GM23338 (cell line): ENCODE measurements around the gene PFDN4. TPM values are rescaled to one million over a fixed set of nuclear protein-coding genes. Genes with fewer than 3 reads are reported as not detected.

Experiments used
- ATAC-seq: fragments of 200-7000 bp; cut with Tn5 transposase; 3 replicates; pipeline ENCODE4 v1.9.1; 2020
- DNase-seq: peaks from one replicate; pipeline ENCODE4 v3.0.0-alpha.2; 2015; ENCODE audit warnings: low spot score
- H2AFZ ChIP-seq: fragments of 200-600 bp; sonication (generic); 2 replicates; pipeline ENCODE4 v1.8.0; 2016; ENCODE audit warnings: antibody characterized with exemption, mild to moderate bottlenecking, moderate library complexity
- H3F3A ChIP-seq: fragments of 200-600 bp; sonication (generic); replicated peaks from 2 replicates; pipeline ENCODE4 v1.8.0; 2017; ENCODE audit warnings: antibody characterized with exemption, mixed run types, low read depth
- H3K27ac ChIP-seq: fragments of 200-600 bp; sonication (generic); 2 replicates; pipeline ENCODE4 v1.6.1; 2016; ENCODE audit warnings: low read depth
- H3K27me3 ChIP-seq: fragments of 200-600 bp; sonication (generic); 2 replicates; pipeline ENCODE4 v1.8.0; 2016; ENCODE audit warnings: mild to moderate bottlenecking, mixed run types, moderate library complexity; ENCODE audit not compliant: insufficient read depth
- H3K36me3 ChIP-seq: fragments of 200-600 bp; sonication (generic); 2 replicates; pipeline ENCODE4 v1.8.0; 2016; ENCODE audit warnings: mild to moderate bottlenecking; ENCODE audit not compliant: insufficient read depth
- H3K4me1 ChIP-seq: fragments of 200-600 bp; sonication (generic); 2 replicates; pipeline ENCODE4 v1.8.0; 2016; ENCODE audit warnings: mild to moderate bottlenecking, moderate library complexity; ENCODE audit not compliant: insufficient read depth
- H3K4me2 ChIP-seq: fragments of 200-600 bp; sonication (generic); 2 replicates; pipeline ENCODE4 v1.7.1; 2017; ENCODE audit warnings: mixed run types
- H3K4me3 ChIP-seq: fragments of 200-600 bp; sonication (generic); 2 replicates; pipeline ENCODE4 v1.6.1; 2016; ENCODE audit warnings: mixed run types
- H3K79me2 ChIP-seq: fragments of 200-600 bp; sonication (generic); replicated peaks from 2 replicates; pipeline ENCODE4 v1.8.0; 2017; ENCODE audit warnings: mild to moderate bottlenecking; ENCODE audit not compliant: insufficient read depth
- H3K9me2 ChIP-seq: fragments of 200-600 bp; sonication (generic); 2 replicates; pipeline ENCODE4 v1.8.0; 2017; ENCODE audit not compliant: insufficient read depth
- H4K20me1 ChIP-seq: fragments of 200-600 bp; sonication (generic); replicated peaks from 2 replicates; pipeline ENCODE4 v1.8.0; 2017; ENCODE audit warnings: mild to moderate bottlenecking; ENCODE audit not compliant: insufficient read depth
- H3K27ac Mint-ChIP-seq: 2 replicates; pipeline ENCODE4 v1.8.0; 2020; ENCODE audit warnings: inconsistent platforms, mild to moderate bottlenecking, moderate library complexity, mixed read lengths
- H3K27me3 Mint-ChIP-seq: 3 replicates; pipeline ENCODE4 v1.8.0; 2022; ENCODE audit warnings: low read depth, mild to moderate bottlenecking, moderate library complexity, mixed read lengths, inconsistent platforms; ENCODE audit not compliant: insufficient read depth, poor library complexity
- H3K36me3 Mint-ChIP-seq: 3 replicates; pipeline ENCODE4 v1.8.0; 2021; ENCODE audit warnings: low read depth, mild to moderate bottlenecking, inconsistent platforms, moderate library complexity, mixed read lengths
- H3K4me1 Mint-ChIP-seq: 3 replicates; pipeline ENCODE4 v1.8.0; 2020; ENCODE audit warnings: mild to moderate bottlenecking, inconsistent platforms, mixed read lengths
- H3K4me3 Mint-ChIP-seq: 3 replicates; pipeline ENCODE4 v1.8.0; 2021; ENCODE audit warnings: moderate library complexity, mild to moderate bottlenecking, inconsistent platforms, mixed read lengths
- H3K9me3 Mint-ChIP-seq: 3 replicates; pipeline ENCODE4 v1.8.0; 2020; ENCODE audit warnings: moderate library complexity, mild to moderate bottlenecking, inconsistent platforms, mixed read lengths
- CREB1 ChIP-seq: fragments of 250-450 bp; sonication (Bioruptor Pico); IDR thresholded peaks from 2 replicates; pipeline ENCODE4 v1.5.0; 2020; ENCODE audit warnings: low read depth, mild to moderate bottlenecking, moderate library complexity
- EZH2 ChIP-seq: fragments of 200-600 bp; sonication (generic); IDR thresholded peaks from one replicate; pipeline ENCODE4 v1.8.0; 2017; ENCODE audit warnings: antibody characterized with exemption, mild to moderate bottlenecking, low read depth; ENCODE audit not compliant: unreplicated experiment
- EZH2phosphoT487 ChIP-seq: fragments of 200-600 bp; sonication (generic); IDR thresholded peaks from one replicate; pipeline ENCODE4 v1.8.1; 2018; ENCODE audit warnings: antibody characterized with exemption; ENCODE audit not compliant: unreplicated experiment
- JUNB ChIP-seq: IDR thresholded peaks from one replicate; pipeline ENCODE4 v1.6.1; 2016; ENCODE audit warnings: antibody characterized with exemption; ENCODE audit not compliant: unreplicated experiment
- NANOG ChIP-seq: IDR thresholded peaks from 2 replicates; pipeline ENCODE4 v1.6.1; 2016; ENCODE audit warnings: antibody characterized with exemption, borderline replicate concordance
- POLR2AphosphoS5 ChIP-seq: IDR thresholded peaks from 2 replicates; pipeline ENCODE4 v1.6.1; 2016; ENCODE audit warnings: antibody characterized with exemption, low read depth
- STAT1 ChIP-seq: IDR thresholded peaks from one replicate; pipeline ENCODE4 v1.6.1; 2016; ENCODE audit warnings: antibody characterized with exemption; ENCODE audit not compliant: unreplicated experiment
- ZNF114 ChIP-seq: fragments of 250-450 bp; sonication (Bioruptor Pico); IDR thresholded peaks from 2 replicates; pipeline ENCODE4 v1.5.0; 2020; ENCODE audit warnings: mild to moderate bottlenecking, moderate library complexity
- ZNF331 ChIP-seq: fragments of 250-450 bp; sonication (Bioruptor Pico); IDR thresholded peaks from 2 replicates; pipeline ENCODE4 v1.5.0; 2020; ENCODE audit warnings: low read depth, mild to moderate bottlenecking, moderate library complexity
- polyA plus RNA-seq: library from polyadenylated mRNA; unstranded; fragments of >200 nt; fragmentation: Nextera tagmentation; extraction: Ambion mirVana; gene quantifications from 2 replicates; pipeline ENCODE4 v1.2.1, GENCODE V29; 2016
- total RNA-seq: library from RNA; depleted of rRNA; stranded (reverse); fragments of >200 nt; shearing (Covaris generic); gene quantifications from 2 replicates; pipeline ENCODE4 v1.2.3, GENCODE V29; 2014
- TF ChIP-seq, protein P1 (sequence below), 2 experiments: fragments of 200-600 bp in 1 of 2; sonication (generic) in 1 of 2; conservative IDR thresholded peaks; 2 replicates each; pipeline versions ENCODE4 v1.5.1 to v1.6.1; 2016 to 2017; ENCODE audit warnings: antibody characterized with exemption in 2 of 2, low read depth in 2 of 2, mild to moderate bottlenecking in 2 of 2, moderate library complexity in 1 of 2
- TF ChIP-seq, protein P2 (sequence below): IDR thresholded peaks from 2 replicates; pipeline ENCODE4 v1.6.1; 2016; ENCODE audit warnings: antibody characterized with exemption
- TF ChIP-seq, protein P3 (sequence below): fragments of 250-450 bp; sonication (Bioruptor Pico); IDR thresholded peaks from 2 replicates; pipeline ENCODE4 v1.5.0; 2020; ENCODE audit warnings: mild to moderate bottlenecking, moderate library complexity
- TF ChIP-seq, protein P4 (sequence below): IDR thresholded peaks from one replicate; pipeline ENCODE4 v1.6.1; 2018; ENCODE audit warnings: antibody characterized with exemption; ENCODE audit not compliant: unreplicated experiment

PFDN4 gene
- total and polyA plus RNA-seq, 2 experiments from 2014 or later = 105 to 477 TPM

DNA sequence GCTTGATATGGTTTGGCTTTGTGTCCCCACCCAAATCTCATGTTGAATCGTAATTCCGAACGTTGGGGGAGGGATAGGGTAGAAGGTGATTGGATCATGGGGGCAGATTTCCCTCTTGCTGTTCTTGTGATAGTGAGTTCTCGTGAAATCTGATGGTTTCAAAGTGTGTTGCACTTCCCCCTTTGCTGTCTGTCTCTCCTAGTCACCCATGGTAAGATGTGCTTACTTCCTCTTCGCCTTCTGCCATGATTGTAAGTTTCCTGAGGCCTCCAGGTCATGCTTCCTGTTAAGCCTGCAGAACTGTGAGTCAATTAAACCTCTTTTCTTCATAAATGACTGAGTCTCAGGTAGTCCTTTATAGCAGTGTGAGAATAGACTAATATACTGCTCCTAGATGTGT lies 19.9 kb downstream of the PFDN4 start:
- Histone ChIP-seq H3K4me2 (no peak overlapping the region), H3K4me3 (no peak overlapping the region), H3K27ac (no peak overlapping the region), H3K4me1 (0 out of 2 replicates have a peak, but pooled peaks cover 5% of the 10 kb centered on the region), H3F3A (no peaks in the 10 kb centered on the region), H2AFZ (no peak overlapping the region), H3K27me3 (no peaks in the 10 kb centered on the region), H3K79me2 (no peaks in the 10 kb centered on the region), H3K36me3 (no peaks in the 10 kb centered on the region), H4K20me1 (no peaks in the 10 kb centered on the region), H3K9me2 (no peaks in the 10 kb centered on the region)
- DNase-seq = no peak
- Mint-ChIP-seq H3K27me3 (peaks cover 3% of the 10 kb centered on the region), H3K4me1 (peaks cover 15% of the 10 kb centered on the region; the same call in 2 of the 3 replicates), H3K36me3 (no peaks in the 10 kb centered on the region), H3K4me3 (no peak overlapping the region), H3K27ac (no peak overlapping the region), H3K9me3 (peaks cover 3% of the 10 kb centered on the region; the same call in 1 of the 3 replicates)
- TF ChIP-seq, protein P1, sequence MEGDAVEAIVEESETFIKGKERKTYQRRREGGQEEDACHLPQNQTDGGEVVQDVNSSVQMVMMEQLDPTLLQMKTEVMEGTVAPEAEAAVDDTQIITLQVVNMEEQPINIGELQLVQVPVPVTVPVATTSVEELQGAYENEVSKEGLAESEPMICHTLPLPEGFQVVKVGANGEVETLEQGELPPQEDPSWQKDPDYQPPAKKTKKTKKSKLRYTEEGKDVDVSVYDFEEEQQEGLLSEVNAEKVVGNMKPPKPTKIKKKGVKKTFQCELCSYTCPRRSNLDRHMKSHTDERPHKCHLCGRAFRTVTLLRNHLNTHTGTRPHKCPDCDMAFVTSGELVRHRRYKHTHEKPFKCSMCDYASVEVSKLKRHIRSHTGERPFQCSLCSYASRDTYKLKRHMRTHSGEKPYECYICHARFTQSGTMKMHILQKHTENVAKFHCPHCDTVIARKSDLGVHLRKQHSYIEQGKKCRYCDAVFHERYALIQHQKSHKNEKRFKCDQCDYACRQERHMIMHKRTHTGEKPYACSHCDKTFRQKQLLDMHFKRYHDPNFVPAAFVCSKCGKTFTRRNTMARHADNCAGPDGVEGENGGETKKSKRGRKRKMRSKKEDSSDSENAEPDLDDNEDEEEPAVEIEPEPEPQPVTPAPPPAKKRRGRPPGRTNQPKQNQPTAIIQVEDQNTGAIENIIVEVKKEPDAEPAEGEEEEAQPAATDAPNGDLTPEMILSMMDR (conservative IDR thresholded peaks at IDR 0.05; ENCODE audit: low read depth in 2 of 2) = no peak
- no peak for TF ChIP-seq EZH2
- no peak for TF ChIP-seq JUNB
- TF ChIP-seq NANOG = no peak
- TF ChIP-seq, protein P2, sequence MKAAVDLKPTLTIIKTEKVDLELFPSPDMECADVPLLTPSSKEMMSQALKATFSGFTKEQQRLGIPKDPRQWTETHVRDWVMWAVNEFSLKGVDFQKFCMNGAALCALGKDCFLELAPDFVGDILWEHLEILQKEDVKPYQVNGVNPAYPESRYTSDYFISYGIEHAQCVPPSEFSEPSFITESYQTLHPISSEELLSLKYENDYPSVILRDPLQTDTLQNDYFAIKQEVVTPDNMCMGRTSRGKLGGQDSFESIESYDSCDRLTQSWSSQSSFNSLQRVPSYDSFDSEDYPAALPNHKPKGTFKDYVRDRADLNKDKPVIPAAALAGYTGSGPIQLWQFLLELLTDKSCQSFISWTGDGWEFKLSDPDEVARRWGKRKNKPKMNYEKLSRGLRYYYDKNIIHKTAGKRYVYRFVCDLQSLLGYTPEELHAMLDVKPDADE = no peak
- TF ChIP-seq, protein P3, sequence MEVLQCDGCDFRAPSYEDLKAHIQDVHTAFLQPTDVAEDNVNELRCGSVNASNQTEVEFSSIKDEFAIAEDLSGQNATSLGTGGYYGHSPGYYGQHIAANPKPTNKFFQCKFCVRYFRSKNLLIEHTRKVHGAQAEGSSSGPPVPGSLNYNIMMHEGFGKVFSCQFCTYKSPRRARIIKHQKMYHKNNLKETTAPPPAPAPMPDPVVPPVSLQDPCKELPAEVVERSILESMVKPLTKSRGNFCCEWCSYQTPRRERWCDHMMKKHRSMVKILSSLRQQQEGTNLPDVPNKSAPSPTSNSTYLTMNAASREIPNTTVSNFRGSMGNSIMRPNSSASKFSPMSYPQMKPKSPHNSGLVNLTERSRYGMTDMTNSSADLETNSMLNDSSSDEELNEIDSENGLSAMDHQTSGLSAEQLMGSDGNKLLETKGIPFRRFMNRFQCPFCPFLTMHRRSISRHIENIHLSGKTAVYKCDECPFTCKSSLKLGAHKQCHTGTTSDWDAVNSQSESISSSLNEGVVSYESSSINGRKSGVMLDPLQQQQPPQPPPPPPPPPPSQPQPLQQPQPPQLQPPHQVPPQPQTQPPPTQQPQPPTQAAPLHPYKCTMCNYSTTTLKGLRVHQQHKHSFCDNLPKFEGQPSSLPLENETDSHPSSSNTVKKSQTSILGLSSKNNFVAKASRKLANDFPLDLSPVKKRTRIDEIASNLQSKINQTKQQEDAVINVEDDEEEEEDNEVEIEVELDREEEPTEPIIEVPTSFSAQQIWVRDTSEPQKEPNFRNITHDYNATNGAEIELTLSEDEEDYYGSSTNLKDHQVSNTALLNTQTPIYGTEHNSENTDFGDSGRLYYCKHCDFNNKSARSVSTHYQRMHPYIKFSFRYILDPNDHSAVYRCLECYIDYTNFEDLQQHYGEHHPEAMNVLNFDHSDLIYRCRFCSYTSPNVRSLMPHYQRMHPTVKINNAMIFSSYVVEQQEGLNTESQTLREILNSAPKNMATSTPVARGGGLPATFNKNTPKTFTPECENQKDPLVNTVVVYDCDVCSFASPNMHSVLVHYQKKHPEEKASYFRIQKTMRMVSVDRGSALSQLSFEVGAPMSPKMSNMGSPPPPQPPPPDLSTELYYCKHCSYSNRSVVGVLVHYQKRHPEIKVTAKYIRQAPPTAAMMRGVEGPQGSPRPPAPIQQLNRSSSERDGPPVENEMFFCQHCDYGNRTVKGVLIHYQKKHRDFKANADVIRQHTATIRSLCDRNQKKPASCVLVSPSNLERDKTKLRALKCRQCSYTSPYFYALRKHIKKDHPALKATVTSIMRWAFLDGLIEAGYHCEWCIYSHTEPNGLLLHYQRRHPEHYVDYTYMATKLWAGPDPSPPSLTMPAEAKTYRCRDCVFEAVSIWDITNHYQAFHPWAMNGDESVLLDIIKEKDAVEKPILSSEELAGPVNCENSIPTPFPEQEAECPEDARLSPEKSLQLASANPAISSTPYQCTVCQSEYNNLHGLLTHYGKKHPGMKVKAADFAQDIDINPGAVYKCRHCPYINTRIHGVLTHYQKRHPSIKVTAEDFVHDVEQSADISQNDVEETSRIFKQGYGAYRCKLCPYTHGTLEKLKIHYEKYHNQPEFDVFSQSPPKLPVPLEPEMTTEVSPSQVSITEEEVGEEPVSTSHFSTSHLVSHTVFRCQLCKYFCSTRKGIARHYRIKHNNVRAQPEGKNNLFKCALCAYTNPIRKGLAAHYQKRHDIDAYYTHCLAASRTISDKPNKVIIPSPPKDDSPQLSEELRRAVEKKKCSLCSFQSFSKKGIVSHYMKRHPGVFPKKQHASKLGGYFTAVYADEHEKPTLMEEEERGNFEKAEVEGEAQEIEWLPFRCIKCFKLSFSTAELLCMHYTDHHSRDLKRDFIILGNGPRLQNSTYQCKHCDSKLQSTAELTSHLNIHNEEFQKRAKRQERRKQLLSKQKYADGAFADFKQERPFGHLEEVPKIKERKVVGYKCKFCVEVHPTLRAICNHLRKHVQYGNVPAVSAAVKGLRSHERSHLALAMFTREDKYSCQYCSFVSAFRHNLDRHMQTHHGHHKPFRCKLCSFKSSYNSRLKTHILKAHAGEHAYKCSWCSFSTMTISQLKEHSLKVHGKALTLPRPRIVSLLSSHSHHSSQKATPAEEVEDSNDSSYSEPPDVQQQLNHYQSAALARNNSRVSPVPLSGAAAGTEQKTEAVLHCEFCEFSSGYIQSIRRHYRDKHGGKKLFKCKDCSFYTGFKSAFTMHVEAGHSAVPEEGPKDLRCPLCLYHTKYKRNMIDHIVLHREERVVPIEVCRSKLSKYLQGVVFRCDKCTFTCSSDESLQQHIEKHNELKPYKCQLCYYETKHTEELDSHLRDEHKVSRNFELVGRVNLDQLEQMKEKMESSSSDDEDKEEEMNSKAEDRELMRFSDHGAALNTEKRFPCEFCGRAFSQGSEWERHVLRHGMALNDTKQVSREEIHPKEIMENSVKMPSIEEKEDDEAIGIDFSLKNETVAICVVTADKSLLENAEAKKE = no peak
- TF ChIP-seq POLR2AphosphoS5 = no peak
- TF ChIP-seq EZH2phosphoT487 = no peak
- TF ChIP-seq ZNF114 = no peak
- TF ChIP-seq STAT1 = no peak
- TF ChIP-seq, protein P4, sequence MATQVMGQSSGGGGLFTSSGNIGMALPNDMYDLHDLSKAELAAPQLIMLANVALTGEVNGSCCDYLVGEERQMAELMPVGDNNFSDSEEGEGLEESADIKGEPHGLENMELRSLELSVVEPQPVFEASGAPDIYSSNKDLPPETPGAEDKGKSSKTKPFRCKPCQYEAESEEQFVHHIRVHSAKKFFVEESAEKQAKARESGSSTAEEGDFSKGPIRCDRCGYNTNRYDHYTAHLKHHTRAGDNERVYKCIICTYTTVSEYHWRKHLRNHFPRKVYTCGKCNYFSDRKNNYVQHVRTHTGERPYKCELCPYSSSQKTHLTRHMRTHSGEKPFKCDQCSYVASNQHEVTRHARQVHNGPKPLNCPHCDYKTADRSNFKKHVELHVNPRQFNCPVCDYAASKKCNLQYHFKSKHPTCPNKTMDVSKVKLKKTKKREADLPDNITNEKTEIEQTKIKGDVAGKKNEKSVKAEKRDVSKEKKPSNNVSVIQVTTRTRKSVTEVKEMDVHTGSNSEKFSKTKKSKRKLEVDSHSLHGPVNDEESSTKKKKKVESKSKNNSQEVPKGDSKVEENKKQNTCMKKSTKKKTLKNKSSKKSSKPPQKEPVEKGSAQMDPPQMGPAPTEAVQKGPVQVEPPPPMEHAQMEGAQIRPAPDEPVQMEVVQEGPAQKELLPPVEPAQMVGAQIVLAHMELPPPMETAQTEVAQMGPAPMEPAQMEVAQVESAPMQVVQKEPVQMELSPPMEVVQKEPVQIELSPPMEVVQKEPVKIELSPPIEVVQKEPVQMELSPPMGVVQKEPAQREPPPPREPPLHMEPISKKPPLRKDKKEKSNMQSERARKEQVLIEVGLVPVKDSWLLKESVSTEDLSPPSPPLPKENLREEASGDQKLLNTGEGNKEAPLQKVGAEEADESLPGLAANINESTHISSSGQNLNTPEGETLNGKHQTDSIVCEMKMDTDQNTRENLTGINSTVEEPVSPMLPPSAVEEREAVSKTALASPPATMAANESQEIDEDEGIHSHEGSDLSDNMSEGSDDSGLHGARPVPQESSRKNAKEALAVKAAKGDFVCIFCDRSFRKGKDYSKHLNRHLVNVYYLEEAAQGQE = no peak
- TF ChIP-seq CREB1 (CRISPR knock-in tag) = no peak
- TF ChIP-seq ZNF331 (CRISPR knock-in tag) = no peak
- ATAC-seq = no peak
